Testis (tissue), 3 donors: ENCODE results near the gene ZNF385A. TPM values are rescaled to one million over a fixed set of nuclear protein-coding genes. Genes with fewer than 3 reads are reported as not detected.

Source experiments
- DNase-seq: peaks from one replicate; pipeline ENCODE4 v3.0.0-alpha.2; 2019
- H3K27ac ChIP-seq, 2 donors: fragments of 200-600 bp; sonication (generic); one replicate each; pipeline ENCODE4 v1.5.1; 2019
- H3K27me3 ChIP-seq: fragments of 200-600 bp; sonication (generic); one replicate; pipeline ENCODE4 v1.5.1; 2019
- H3K36me3 ChIP-seq: fragments of 200-600 bp; sonication (generic); one replicate; pipeline ENCODE4 v1.5.1; 2017; ENCODE audit warnings: low read depth; ENCODE audit errors: missing control alignments
- H3K4me1 ChIP-seq: fragments of 200-600 bp; sonication (generic); one replicate; pipeline ENCODE4 v1.5.1; 2019
- H3K4me3 ChIP-seq, 2 donors: fragments of 200-600 bp; sonication (generic); one replicate each; pipeline ENCODE4 v1.5.1; 2017 to 2019
- H3K9me3 ChIP-seq: fragments of 200-600 bp; sonication (generic); one replicate; pipeline ENCODE4 v1.5.1; 2017
- POLR2A ChIP-seq: fragments of 450-650 bp; IDR thresholded peaks from one replicate; pipeline ENCODE4 v1.6.1; 2017; ENCODE audit warnings: antibody characterized with exemption, mild to moderate bottlenecking, moderate library complexity
- WGBS, 2 donors: methylation state at CpG; one replicate each; pipeline ENCODE4 v1.1.5; 2018; 5-methylcytosine and 5-hydroxymethylcytosine counted together
- intact Hi-C: fragments of 100-400 bp; cut with DNase I; formaldehyde crosslinking; loops from one replicate; pipeline ENCODE4 v1.15.1; 2023; ENCODE audit warnings: low total_unique reads
- polyA plus RNA-seq: library from polyadenylated mRNA; stranded (reverse); fragments of 350-450 nt; fragmentation: Illumina TruSeq; extraction: RNeasy Lipid Tissue Mini Kit (QIAGEN cat#74804); gene quantifications from one replicate; pipeline ENCODE4 v1.2.3, GENCODE V29; 2014; ENCODE audit warnings: low read depth, low replicate concordance; ENCODE audit not compliant: insufficient read depth
- total RNA-seq, 2 donors: library from RNA; depleted of rRNA; stranded (reverse); fragments of >200 nt; gene quantifications; one replicate each; pipeline ENCODE4 v1.2.3, GENCODE V29; 2016
- TF ChIP-seq, protein P1 (sequence below), 3 experiments: fragments of 450-650 bp in 2 of 3; fragments of 200-600 bp in 1 of 3; sonication (generic) in 1 of 3; IDR thresholded peaks; one replicate each; pipeline ENCODE4 v1.5.1; 2016 to 2019; ENCODE audit warnings: antibody characterized with exemption in 3 of 3, mild to moderate bottlenecking in 2 of 3, moderate library complexity in 1 of 3

ZNF385A gene
- total and polyA plus RNA-seq, 3 donors from 2014 or later = 3.5 to 10.9 (median 5.6) TPM

DNA sequence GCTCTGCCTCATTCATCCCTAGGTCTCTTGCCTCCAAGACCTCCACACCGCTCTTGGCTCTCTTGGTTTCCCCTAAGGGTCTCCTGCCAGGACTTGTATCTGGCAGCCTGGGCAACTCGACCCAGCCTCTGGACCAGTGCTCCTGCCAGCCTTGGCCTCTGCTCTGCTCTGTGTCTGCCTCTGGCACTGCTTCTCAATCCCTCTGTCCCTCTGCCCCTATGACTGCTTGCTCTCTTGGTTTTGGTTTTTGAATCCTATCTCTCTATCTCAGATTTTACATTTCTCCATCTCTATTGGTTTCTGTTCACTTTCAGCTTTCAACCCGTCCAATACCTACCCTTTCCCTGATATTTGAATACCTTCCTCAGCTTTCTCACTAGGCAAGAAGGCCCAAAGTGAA lies 28.3 kb upstream of the ZNF385A start:
- Histone ChIP-seq H3K4me1 (no peaks in the 10 kb centered on the region), H3K4me3 (no peak overlapping the region), H3K9me3 (no peaks in the 10 kb centered on the region), H3K27me3 (no peaks in the 10 kb centered on the region), H3K27ac (peak overlapping the region in 1 of 2 donors; percentile 16), H3K36me3 (no peaks in the 10 kb centered on the region)
- TF ChIP-seq POLR2A = no peak
- TF ChIP-seq, protein P1, sequence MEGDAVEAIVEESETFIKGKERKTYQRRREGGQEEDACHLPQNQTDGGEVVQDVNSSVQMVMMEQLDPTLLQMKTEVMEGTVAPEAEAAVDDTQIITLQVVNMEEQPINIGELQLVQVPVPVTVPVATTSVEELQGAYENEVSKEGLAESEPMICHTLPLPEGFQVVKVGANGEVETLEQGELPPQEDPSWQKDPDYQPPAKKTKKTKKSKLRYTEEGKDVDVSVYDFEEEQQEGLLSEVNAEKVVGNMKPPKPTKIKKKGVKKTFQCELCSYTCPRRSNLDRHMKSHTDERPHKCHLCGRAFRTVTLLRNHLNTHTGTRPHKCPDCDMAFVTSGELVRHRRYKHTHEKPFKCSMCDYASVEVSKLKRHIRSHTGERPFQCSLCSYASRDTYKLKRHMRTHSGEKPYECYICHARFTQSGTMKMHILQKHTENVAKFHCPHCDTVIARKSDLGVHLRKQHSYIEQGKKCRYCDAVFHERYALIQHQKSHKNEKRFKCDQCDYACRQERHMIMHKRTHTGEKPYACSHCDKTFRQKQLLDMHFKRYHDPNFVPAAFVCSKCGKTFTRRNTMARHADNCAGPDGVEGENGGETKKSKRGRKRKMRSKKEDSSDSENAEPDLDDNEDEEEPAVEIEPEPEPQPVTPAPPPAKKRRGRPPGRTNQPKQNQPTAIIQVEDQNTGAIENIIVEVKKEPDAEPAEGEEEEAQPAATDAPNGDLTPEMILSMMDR (IDR thresholded peaks at IDR 0.05) = no peak
- DNase-seq = no peak
- intact Hi-C loops = no loop called here
- WGBS, 2 donors = 76 to 87% methylated on average over 3 of the region's 3 CpGs

DNA sequence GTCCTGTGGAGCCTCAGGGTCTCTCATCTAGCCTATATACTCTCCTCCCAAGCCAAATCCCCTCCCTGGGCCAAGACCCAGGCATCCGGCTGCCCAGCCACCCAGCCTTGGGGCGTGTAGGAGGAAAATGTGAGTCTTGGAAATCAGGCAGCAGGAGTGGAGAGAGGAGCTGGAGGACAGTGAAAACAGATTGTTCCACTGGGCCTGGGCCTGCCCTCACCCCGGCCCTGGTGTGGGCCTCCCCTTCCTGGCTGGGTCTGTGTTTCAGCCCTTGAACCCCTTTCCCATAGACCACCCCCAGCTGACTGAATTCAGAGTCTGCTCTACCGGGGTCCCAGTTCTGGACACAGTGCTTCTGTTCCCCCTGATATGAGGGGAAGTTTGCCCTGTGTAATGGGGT lies 27.8 kb upstream of the ZNF385A start:
- Histone ChIP-seq H3K4me3 (no peak overlapping the region), H3K27ac (peak overlapping the region in 1 of 2 donors; percentile 16), H3K27me3 (no peaks in the 10 kb centered on the region), H3K9me3 (no peaks in the 10 kb centered on the region), H3K36me3 (no peaks in the 10 kb centered on the region), H3K4me1 (no peaks in the 10 kb centered on the region)
- no peak for DNase-seq
- intact Hi-C loops = no loop called here
- 71 to 80% methylated on average over 4 of the region's 4 CpGs for WGBS, 2 donors
- no peak for TF ChIP-seq POLR2A
- TF ChIP-seq, protein P1 (IDR thresholded peaks at IDR 0.05) = no peak

DNA sequence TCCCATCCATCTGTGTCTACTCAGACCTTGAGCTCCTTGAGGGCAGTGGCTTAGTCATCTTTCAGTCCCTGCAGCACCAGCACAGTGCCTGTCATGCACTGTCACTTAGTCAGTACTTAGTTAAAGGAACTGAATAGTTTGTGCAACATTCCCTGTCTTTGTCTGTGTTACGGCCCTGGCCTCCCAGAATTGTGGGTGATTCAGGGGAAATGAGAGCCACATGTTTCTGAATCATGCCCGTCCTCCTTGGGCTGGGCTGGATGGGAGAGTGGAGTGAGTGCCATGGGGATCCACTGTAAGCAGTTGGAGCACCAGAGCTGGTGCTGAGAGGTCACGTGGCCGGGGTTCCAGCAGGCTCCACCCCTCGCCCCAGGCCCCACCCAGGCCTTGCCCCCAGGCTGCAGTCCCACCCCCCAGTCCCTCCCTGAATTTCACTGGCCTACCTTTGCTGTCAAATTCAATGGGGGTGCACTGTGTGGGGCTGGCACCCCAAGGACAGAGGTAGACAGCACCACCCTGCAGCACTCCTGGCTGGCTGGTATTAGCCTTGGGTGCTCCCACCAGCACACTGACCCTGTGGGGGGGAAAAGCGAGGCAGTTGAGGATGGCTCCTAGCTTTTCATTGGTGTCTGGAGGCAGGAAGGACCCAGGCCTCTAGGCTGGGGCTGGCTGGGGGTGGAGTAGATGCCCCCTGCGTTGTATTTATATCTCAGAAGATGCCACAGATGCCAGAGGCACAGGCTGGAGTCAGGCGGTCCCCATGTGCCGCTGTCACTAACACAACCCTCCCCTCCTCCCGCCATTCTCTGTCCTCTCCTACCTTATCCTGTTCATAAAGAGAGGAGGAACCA lies 27.1 kb upstream of the ZNF385A start:
- H3K4me1 ChIP-seq = no peaks in the 10 kb centered on the region
- intact Hi-C loops = no loop called here
- no peak for DNase-seq
- WGBS, 2 donors = 75 to 76% methylated on average over 6 to 10 of the region's 10 CpGs
- H3K36me3 ChIP-seq = no peaks in the 10 kb centered on the region
- TF ChIP-seq, protein P1 (IDR thresholded peaks at IDR 0.05) = no peak
- no peak for TF ChIP-seq POLR2A
- no peak overlapping the region for H3K27ac ChIP-seq
- H3K4me3 ChIP-seq = no peak overlapping the region
- no peaks in the 10 kb centered on the region for H3K27me3 ChIP-seq
- H3K9me3 ChIP-seq = no peaks in the 10 kb centered on the region

DNA sequence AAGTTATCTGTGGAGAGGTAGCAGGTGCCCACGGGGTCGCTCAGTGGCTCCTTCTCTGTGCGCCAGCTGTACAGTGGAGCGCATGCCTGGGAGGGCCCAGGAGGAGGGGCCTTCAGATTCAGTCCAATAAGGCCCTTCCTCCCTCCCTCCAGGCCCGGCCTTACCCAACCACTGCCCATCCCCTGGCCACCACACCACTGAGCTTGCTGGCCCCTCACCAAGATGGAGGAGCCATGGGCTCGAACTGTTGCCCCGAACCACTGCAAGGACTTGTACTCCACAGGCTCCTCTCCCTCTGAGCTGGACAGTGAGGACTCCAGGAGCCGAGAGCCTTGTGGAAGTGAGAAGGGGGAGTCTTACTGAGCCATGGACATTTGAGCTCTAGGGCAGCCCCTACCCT lies 24.7 kb upstream of the ZNF385A start:
- intact Hi-C loops = no loop called here
- Histone ChIP-seq H3K27me3 (no peaks in the 10 kb centered on the region), H3K4me1 (no peaks in the 10 kb centered on the region), H3K36me3 (no peaks in the 10 kb centered on the region), H3K27ac (no peak overlapping the region), H3K9me3 (no peaks in the 10 kb centered on the region), H3K4me3 (no peak overlapping the region)
- WGBS, 2 donors = 91 to 100% methylated on average over 1 to 8 of the region's 8 CpGs
- TF ChIP-seq, protein P1 (IDR thresholded peaks at IDR 0.05) = no peak
- TF ChIP-seq POLR2A = no peak
- DNase-seq = no peak
